ENCODE results near the gene TMEM80.

Gene TMEM80

DNA sequence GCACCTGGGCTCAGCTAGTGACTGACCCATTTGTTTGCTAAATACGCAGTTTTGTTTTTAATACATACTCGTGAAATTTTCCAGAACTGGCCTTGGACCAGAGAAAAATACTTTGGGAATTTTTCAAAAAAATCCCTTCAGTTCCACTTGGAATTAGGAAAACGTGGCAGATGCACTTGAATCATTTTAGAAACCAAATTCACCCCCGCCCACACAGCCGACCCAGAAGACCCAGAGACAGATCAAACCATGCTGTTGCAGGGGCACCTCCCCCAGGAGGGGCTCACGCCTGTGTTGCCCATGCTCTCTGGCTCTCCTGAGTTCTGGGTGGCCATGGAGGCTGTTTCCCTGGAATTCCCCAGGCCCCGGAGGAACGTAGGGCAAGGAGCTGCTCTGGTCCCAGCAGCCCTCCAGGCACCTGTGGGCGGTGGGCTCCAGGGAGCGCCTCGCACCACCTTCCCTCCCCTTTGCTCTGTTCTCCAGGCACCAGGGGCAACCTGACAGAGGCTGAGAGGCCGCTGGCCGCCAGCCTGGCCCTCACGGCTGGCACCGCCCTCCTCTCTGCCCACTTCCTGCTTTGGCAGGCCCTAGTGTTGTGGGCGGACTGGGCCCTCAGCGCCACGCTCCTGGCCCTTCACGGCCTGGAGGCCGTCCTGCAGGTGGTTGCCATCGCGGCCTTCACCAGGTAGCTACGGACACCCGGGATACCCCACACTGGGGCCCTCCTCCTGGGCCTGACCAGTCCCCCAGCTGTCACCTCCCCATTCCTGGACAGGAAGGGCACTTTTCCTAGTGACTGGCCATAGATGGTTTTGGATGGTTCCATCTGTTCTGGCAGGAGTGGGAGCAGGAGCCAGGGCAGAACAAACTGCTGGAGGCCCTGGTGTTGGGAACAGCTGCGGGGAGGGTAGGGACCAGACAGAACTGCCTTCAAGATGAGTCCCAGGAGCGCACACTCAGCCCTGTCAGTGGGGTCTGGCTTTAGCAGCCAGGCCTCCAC lies 7.1 kb downstream of the TMEM80 start:
- no peak for DNase-seq

- no peak for DNase-seq
Observed at GRCh38 chr11:703506-703905, 7.9 kb downstream of the TMEM80 start.

DNA sequence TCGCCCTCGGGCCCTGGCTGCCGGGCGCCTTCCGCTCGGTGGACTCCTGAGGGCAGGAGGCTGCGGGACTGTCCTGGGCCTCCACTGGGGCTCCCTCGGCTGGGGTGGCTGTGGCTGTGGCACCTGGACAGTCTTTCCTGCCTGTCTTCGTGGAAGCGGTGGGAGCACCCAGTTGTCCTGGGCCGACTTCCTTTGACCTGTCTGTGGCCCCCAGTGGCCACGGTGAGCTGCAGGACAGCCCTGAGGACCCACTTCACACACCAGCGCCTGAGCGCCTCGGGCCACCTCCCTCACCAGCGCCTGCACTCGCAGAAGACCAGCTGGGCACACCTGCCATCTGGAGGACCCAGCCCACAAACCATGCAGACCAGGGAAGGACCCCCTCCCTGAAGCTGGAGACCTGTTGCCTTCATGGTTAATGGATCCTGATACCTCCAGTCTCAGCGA lies 8.6 kb downstream of the TMEM80 start:
- no peak for DNase-seq

DNA sequence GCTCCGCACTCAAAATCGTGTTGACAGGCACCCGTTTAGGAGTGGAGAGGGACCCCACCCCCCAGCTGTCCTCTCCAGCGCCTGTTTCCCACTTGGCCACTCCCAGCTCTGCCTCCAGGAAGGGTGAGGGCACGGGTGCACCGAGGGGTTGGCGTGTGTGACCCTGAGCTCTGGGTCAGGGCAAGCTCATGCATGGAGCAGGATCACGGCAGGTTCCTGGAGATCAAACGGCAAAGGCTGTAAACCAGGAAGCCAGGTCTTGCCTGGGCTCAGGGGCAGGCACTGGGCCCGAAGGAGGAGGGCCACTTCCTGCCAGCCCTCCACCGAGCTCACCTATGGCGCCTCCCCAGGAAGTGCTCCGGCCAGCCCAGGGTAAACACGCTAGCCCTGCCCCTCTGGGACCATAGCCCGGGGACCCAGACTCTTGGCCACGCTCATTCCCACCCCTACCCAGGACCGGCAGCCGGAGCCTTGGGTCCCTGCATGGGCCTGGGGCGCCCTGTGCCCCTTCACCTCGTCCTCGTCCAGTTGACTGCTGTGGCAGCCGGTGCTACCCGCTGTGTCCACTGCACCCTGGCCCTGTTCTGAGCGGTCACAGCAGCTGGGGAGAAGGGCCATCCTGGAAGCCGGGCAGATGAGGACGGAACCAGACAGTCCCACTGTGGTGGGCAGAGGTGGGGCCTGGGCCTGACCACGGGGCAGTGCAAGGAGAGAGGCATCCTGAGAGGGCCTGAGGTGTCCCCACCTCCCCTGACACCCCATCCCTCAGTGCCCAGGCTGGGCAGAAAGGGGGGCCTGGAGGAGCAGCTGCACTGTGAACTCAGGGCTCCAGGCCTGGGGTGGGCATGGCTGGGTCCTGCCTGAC lies 9.4 kb downstream of the TMEM80 start:
- DNase-seq = no peak

GRCh38 chr11:705646-706438 lies 10.2 kb downstream of the TMEM80 start, which contains the start of gene EPS8L2:
Gene EPS8L2, plus strand, starts transcription at chr11:706231. Its CDS starts 3,177 bp downstream, at chr11:709408.
- DNase-seq = no peak

GRCh38 chr11:706439-706956 lies 10.9 kb downstream of the TMEM80 start:
- DNase-seq = no peak

DNA sequence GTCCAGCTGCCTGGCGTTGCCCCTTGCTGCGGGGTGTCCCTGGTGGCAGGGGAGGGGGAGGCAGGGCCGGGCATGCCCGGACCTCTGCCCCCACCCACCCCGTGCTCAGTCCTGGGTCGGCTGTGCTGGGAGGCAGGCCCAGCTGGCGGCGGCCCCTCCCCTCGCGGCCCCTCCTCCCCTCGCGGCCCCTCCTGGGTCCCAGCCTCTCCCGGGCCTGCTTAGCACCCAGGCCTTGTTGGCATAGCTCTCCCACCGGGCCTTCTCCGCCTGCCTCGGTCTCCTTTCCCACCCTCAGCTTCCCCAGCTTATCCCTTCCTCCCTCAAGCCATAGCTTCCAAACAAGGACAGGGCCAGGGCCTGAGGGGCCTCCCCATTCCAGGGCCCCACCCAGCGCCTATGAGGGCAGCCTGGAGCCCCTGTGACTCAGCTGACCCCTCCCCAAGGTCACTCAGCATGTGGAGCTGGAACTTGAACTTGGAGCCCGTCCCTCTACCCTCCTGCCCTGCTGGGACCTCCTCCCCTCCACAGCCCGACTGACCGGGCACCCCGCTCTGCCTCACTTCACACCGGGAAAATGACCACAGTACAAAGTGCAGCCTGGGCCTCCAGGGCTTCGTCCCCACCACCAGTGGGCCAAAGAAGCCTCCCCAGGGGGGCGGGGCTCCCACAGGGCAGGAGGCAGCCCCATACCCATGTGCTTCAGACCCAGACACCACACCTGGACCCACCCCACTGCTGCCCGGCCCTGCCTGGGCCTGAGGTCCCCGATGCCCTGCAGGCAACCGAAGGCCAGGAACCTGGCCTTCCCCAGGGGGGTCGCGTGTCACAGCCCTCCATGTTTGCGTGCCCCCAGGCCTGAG lies 11.6 kb downstream of the TMEM80 start:
- no peak for DNase-seq

GRCh38 chr11:707817-708420 lies 12.3 kb downstream of the TMEM80 start:
- DNase-seq = no peak

DNA sequence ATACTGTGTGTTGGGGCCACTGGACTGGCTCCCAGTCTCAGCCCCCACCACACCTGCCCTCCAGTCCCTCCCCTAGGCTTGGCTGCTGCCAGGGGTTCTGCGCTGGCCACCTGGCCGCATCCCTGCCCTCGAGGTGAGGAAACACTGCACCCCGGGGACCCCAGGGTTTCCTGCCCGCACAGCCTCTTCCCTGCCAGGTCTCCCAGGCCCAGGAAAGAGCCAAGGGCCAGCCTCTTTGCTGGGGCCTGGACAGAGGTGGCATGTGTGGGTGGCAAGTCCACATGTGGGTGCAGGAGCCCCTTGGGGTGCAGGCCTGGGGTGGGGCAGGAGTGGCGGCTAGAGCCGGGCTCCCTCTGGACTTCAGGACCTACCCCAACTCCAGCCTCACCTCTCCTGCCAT lies 12.9 kb downstream of the TMEM80 start:
- DNase-seq = no peak

DNA sequence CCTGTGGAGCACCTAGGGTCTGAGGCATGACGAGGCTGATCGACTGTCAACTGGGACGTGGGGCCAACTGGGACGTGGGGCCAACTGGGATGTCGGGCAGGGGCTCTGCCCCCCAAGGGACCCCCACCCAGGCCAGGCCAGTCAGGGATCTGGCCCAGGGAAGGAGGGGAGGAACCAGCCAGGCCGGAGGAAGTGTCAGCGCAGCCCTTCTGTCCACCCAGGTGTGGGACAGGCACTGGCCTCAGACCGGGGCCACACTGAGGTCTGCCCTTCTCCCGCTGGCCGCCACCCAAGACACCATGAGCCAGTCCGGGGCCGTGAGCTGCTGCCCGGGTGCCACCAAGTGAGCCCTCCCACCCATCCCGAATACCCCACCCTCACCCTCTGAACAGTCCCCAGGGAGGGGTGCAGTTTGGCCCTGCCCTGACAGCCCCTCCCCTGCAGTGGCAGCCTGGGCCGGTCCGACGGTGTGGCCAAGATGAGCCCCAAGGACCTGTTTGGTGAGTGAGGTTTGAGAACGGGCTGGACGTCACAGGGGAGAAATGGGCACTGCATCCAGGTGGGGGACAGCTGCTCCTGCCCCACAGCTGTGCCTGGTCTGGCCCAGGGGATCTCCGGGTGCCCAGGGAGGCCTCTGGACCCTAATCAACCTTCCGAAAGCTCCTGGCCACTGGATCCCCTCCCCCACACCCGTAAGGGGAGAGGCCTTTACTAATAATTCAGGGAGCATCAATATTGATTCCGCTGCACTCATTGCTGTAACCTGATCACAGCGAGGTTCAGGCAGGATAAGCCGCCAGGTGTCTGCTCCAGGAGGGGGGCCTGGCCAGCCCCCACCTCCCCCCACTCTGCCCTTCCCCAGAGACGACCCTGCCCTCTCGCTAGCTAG lies 13.7 kb downstream of the TMEM80 start:
- DNase-seq = no peak

GRCh38 chr11:714436-714835 lies 18.8 kb downstream of the TMEM80 start:
- DNase-seq = no peak

DNA sequence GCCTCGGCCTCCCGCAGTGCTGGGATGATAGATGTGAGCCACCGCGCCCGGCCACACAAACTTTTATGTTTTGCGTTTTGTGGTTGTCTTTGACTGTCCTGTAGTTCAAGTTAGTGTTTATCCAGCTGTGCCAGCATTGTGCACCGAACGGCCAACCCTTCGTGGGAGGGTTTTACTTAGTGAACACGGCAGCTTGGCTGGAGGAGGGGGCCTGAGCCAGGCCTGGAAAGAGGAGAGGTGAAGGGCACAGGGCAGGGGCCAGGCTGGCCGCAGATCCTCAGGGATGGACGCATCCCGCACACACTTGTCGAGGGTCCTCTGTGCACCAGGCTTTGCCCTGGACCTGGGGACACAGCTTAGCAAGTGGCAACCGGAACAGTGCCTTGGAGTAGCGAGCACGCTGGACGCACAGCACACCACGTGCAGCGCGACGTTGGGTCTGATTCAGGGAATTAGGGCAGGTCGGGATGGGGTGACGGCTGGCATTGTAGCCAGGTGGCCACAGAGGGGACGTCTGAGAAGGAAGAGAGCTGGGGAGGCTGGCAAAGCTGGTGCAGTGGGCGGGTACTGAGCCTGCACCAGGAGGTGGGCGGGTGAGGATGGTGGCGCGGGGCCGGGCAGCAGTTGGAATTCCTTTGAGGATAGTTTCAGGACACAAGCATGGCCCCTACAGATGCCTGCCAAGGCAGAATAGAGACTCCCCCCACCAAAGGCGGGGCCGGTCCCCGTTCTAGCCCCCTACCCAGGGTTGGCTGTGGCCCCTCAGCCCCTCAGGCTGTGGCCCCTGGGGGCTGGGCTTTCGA lies 23.8 kb downstream of the TMEM80 start:
- no peak for DNase-seq

DNA sequence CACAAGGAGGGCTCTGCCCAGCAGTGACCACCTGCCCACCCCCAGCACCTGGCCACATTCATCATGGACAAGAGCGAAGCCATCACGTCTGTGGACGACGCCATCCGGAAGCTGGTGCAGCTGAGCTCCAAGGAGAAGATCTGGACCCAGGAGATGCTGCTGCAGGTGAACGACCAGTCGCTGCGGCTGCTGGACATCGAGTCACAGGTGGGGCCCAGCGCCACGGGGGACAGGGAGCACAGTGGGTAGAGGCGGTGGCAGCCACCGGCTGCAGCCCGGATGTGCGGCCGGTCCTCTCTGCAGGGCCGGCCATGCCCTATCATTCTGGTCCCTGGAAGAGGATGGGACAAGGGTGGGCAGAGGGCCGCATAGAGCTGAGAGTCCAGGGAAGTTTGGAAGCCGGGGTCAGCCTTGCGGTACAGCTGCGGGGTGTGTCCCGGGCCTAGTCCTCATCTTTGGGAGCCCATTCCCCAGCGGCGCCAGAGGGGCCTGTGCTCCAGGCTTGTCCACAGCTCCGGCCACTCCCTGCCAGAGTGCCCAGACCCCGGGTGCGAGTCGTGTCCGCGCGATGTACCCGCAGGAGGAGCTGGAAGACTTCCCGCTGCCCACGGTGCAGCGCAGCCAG lies 24.5 kb downstream of the TMEM80 start:
- DNase-seq = no peak

- DNase-seq = peak; percentile 67
Observed at GRCh38 chr11:720642-721246, 25.1 kb downstream of the TMEM80 start.

- DNase-seq = no peak
Observed at GRCh38 chr11:721247-721740, 25.7 kb downstream of the TMEM80 start.

DNA sequence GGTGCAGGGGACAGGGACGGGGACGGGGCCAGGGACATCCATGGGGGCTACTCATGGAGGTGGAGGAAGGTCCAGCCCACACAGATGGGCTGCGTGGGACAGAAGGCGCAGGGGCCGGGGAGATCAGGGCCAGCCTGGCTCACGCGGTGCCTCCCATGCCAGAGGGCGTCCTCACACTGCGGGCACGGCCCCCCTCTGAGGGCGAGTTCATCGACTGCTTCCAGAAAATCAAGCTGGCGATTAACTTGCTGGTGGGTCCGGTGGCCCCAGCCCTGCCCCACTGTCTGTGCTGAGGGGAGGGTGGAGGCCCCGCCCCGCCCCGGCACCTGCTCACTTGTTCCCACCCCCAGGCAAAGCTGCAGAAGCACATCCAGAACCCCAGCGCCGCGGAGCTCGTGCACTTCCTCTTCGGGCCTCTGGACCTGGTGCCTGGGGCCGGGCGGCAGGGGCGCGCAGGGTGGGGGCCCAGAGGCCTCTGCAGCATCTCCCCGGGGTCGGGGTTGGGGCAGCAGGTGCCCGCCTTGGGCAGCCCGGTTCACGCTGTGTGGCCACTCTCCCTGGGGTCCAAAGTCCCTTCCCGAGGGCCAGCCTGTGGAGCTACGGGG lies 26.2 kb downstream of the TMEM80 start:
- DNase-seq = no peak

GRCh38 chr11:722346-722811 lies 26.8 kb downstream of the TMEM80 start:
- no peak for DNase-seq
